ENCODE measurements around the gene TBX19. TPM values are rescaled to one million over a fixed set of nuclear protein-coding genes. Genes with fewer than 3 reads are reported as not detected.

TBX19 gene
- total RNA-seq, 1 experiment from 2014 or later, result 2.8 TPM

- TSS peak; percentile 11 for BruUV-seq (replicated peaks)
- Histone ChIP-seq H3K27me3 (replicated peaks; ENCODE audit: control insufficient read depth, insufficient read depth, low read length) (no peaks in the 10 kb centered on the region), H3K9me3 (peaks cover 24% of the 10 kb centered on the region), H3K4me3 (ENCODE audit: low read depth, low read length) (no peak overlapping the region), H3K4me1 (no peaks in the 10 kb centered on the region), H3K36me3 (ENCODE audit: control insufficient read depth, insufficient read depth, low read length) (peaks cover 2% of the 10 kb centered on the region; the same call in 1 of the 2 replicates)
- no peak for DNase-seq
- Mint-ChIP-seq H3K4me3 (ENCODE audit: unreplicated experiment) (no peak overlapping the region), H3K27me3 (ENCODE audit: insufficient read depth, unreplicated experiment) (no peaks in the 10 kb centered on the region), H3K36me3 (ENCODE audit: insufficient read depth, unreplicated experiment) (peaks cover 57% of the 10 kb centered on the region), H3K4me1 (ENCODE audit: low read depth, unreplicated experiment) (no peaks in the 10 kb centered on the region), H3K9me3 (ENCODE audit: unreplicated experiment) (no peaks in the 10 kb centered on the region), H3K27ac (ENCODE audit: unreplicated experiment) (no peak overlapping the region)
- intact Hi-C loops (cut with micrococcal nuclease; ENCODE audit: unreplicated experiment), result no loop called here
- TF ChIP-seq CTCF (IDR thresholded peaks at IDR 0.05; ENCODE audit: insufficient read depth in 1 of 2, low read depth in 1 of 2, low read length in 1 of 2, severe bottlenecking in 1 of 2, unreplicated experiment in 1 of 2), result no peak
- CTCF ChIA-PET, result no interaction called here
- POLR2A ChIA-PET, result no interaction called here
Measured at GRCh38 chr1:168252204-168252733, 28.4 kb upstream of the TBX19 start.

- no peak for TF ChIP-seq CTCF (IDR thresholded peaks at IDR 0.05; ENCODE audit: insufficient read depth in 1 of 2, low read depth in 1 of 2, low read length in 1 of 2, severe bottlenecking in 1 of 2, unreplicated experiment in 1 of 2)
- Histone ChIP-seq H3K4me3 (ENCODE audit: low read depth, low read length) (no peak overlapping the region), H3K36me3 (ENCODE audit: control insufficient read depth, insufficient read depth, low read length) (peaks cover 2% of the 10 kb centered on the region; the same call in 1 of the 2 replicates), H3K4me1 (no peaks in the 10 kb centered on the region), H3K9me3 (peaks cover 27% of the 10 kb centered on the region), H3K27me3 (replicated peaks; ENCODE audit: control insufficient read depth, insufficient read depth, low read length) (no peaks in the 10 kb centered on the region)
- ChIA-PET CTCF (no interaction called here), POLR2A (no interaction called here)
- no peak for DNase-seq
- Mint-ChIP-seq H3K27me3 (ENCODE audit: insufficient read depth, unreplicated experiment) (no peaks in the 10 kb centered on the region), H3K27ac (ENCODE audit: unreplicated experiment) (no peak overlapping the region), H3K9me3 (ENCODE audit: unreplicated experiment) (no peaks in the 10 kb centered on the region), H3K4me1 (ENCODE audit: low read depth, unreplicated experiment) (no peaks in the 10 kb centered on the region), H3K36me3 (ENCODE audit: insufficient read depth, unreplicated experiment) (peaks cover 27% of the 10 kb centered on the region), H3K4me3 (ENCODE audit: unreplicated experiment) (no peak overlapping the region)
- intact Hi-C loops (cut with micrococcal nuclease; ENCODE audit: unreplicated experiment), result no loop called here
- BruUV-seq (replicated peaks), result no TSS peak
Measured at GRCh38 chr1:168256164-168256563, 24.5 kb upstream of the TBX19 start.

- Histone ChIP-seq H3K27me3 (replicated peaks; ENCODE audit: control insufficient read depth, insufficient read depth, low read length) (no peaks in the 10 kb centered on the region), H3K9me3 (peaks cover 27% of the 10 kb centered on the region), H3K4me3 (ENCODE audit: low read depth, low read length) (no peak overlapping the region), H3K36me3 (ENCODE audit: control insufficient read depth, insufficient read depth, low read length) (peaks cover 2% of the 10 kb centered on the region; the same call in 1 of the 2 replicates), H3K4me1 (no peaks in the 10 kb centered on the region)
- no peaks in the 10 kb centered on the region for H3K4me1 Mint-ChIP-seq (ENCODE audit: low read depth, unreplicated experiment)
- DNase-seq, result no peak
- TF ChIP-seq CTCF (IDR thresholded peaks at IDR 0.05; ENCODE audit: insufficient read depth in 1 of 2, low read depth in 1 of 2, low read length in 1 of 2, severe bottlenecking in 1 of 2, unreplicated experiment in 1 of 2), result no peak
- no peak overlapping the region for H3K27ac Mint-ChIP-seq (ENCODE audit: unreplicated experiment)
- H3K9me3 Mint-ChIP-seq (ENCODE audit: unreplicated experiment), result no peaks in the 10 kb centered on the region
- no TSS peak for BruUV-seq (replicated peaks)
- H3K4me3 Mint-ChIP-seq (ENCODE audit: unreplicated experiment), result no peak overlapping the region
- H3K27me3 Mint-ChIP-seq (ENCODE audit: insufficient read depth, unreplicated experiment), result no peaks in the 10 kb centered on the region
- CTCF ChIA-PET, result no interaction called here
- POLR2A ChIA-PET, result no interaction called here
- intact Hi-C loops (cut with micrococcal nuclease; ENCODE audit: unreplicated experiment), result no loop called here
- H3K36me3 Mint-ChIP-seq (ENCODE audit: insufficient read depth, unreplicated experiment), result peaks cover 23% of the 10 kb centered on the region
Measured at GRCh38 chr1:168257397-168257796, 23.3 kb upstream of the TBX19 start.
